Kidney glomerular epithelial cell (primary cell): ENCODE results near the gene ZFYVE9.
"Not testable (repeated sequence)": the region's sequence is repeated elsewhere in the genome, so short reads cannot be mapped to it uniquely, and the experiment has no call there.

ENCODE experiments used
- DNase-seq: peaks from one replicate; lab custom pipeline; 2025; lab: John Stamatoyannopoulos, UW

The ZFYVE9 gene

DNA sequence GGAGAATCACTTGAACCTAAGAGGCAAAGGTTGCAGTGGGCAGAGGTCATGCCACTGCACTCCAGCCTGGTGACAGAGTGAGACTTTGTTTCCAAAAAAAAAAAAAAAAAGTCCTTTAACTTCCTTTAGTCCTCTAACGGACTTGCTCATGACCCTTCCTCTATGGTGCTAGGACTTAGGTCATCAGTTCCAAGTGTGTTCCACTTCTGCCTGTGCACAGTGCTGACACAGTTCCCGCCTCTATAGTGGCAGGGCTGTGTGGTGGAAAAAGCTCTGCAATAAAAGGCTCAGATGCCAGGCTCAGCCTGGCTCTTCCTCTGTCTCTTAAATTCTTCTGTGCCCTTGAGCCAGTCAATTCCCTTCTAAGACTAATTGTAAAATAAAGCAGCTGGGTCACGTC is 202.1 kb downstream of the ZFYVE9 start:
- DNase-seq, result no peak

DNA sequence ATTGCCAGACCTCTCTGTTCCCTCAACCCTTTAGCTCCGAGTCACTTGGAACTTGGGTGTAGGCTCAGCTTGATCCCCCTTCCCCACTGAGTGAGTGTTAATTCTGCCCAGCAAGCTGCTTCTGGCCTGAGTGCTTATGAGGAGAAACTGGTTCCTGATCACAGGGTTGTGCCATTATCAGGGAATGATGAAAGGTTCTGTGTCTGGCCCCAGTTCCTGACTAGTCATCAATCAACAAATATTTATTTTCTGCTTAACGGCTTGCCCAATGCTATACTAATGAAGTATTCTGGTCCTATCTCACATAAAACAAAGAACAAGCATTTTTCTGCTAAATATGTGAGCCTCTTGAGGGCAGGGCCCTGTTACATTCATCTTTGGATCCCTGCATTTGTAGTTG is 203.4 kb downstream of the ZFYVE9 start:
- no peak for DNase-seq

DNA sequence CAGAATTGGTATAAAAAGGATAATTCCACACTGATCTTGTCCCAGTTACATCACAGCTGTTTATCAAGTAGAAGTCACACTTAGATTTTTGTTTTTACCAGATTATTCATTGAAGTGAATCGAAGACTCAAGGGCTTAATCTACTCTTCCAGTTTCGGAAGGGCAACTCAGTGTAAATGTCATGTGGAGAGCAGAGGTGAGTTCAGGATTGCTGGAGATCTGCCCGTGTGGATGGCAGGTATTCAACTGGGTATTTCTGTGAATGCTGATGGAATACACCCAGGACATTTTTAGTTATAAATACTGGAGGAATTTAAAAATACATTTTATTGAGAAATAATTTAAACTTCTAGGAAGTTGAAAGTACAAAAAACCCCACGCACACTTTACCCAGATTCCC is 204.8 kb downstream of the ZFYVE9 start:
- no peak for DNase-seq

DNA sequence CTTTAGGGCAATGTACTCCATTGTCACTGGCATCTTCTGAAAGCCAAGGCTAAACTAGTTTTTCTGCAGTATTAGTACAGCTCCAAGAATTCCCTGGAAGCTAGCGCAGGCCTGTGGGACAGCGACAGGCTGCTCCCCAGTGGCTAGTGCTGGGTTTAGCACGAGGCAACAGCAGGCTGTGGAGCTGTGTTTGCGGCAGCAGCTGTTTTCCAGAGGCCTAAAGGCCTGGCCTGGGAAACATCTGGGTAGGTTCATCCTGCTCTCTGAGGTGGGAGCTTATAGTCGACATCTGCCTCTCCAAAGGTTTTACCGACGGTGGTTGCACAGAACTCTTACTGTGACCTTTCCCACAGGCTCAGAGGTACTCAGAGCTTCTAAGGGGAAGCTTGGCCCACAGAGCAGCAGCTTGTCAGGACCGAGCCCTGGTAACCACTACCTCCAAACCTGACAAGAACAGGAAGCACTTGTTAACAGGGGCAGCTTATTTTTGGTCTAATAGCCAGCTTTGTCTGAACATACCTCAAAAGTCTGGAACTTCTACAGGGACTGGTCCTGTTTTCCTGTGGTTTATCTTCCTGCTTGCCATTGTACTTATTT is 206.9 kb downstream of the ZFYVE9 start:
- DNase-seq, result no peak

DNA sequence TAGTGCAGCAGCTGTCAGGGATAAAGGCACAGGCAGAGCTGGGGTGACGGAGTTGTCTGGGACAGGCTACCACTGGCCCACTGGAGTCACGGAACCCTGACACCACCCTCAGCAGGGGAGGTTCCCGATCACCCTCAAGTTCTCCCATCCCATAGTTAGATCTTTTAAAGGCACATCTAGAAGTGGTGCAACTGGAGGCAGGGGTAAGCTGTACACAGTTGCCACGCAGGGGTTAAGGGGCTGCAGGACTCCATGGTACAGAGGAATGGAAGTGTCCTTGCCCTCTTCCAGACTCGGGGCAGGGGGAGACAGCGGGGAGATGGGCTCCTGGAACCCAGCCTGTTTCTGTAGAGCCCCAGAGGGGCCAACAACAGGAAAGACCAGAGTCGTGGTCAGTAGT is 210.8 kb downstream of the ZFYVE9 start:
- no peak for DNase-seq

DNA sequence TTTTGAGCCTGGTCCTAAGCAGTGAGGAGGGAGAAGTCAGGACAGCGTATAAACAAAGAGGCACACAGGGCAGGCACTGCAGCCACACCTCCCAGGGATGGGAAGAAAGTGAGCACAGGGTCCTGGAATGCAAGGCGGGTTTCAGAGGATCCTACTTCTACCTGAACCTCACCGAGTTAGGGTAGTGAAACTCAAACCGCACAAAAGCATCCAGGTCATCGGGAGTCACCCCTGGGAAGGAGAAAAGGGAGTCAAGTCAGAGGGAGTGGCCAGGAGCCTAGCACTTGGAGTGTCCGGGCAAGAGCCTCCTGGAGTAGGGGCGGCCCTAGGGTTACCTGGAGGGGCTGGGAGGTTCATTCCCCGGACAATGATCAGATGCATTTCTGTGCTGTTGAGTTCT is 213.5 kb downstream of the ZFYVE9 start:
- DNase-seq, result no peak

DNA sequence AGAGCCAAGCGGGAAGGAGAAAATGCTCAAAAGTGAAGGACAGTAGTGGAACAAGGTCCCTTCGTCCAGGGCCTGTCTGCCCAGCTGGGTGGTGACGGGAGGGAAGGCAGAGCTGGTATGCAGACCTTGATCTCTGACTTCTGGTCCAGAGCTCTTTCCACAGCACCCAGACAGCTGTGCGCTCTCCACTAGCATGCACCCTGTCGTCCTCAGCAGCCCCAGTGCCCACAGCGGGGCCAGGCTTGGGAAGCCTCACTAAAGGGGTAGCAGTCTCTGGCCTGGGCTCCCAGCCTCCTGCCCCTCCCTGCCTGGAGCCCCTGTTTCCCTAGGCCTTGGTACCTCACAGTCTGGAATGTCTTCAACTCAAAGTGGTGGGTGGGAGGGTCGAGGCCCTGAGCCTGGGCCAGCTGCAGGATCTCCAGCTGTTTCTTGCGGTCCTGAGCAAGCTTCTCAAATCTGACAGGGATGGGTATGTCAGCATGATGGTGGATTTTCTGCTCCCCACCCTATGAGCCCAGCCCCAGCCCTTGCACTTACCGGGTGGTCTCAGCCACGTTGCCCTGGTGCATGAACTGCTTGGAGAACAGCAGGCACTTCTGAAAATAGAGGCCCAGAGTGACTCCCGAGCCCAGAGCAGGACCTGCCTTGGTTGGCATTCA is 214.1 kb downstream of the ZFYVE9 start:
- no peak for DNase-seq

DNA sequence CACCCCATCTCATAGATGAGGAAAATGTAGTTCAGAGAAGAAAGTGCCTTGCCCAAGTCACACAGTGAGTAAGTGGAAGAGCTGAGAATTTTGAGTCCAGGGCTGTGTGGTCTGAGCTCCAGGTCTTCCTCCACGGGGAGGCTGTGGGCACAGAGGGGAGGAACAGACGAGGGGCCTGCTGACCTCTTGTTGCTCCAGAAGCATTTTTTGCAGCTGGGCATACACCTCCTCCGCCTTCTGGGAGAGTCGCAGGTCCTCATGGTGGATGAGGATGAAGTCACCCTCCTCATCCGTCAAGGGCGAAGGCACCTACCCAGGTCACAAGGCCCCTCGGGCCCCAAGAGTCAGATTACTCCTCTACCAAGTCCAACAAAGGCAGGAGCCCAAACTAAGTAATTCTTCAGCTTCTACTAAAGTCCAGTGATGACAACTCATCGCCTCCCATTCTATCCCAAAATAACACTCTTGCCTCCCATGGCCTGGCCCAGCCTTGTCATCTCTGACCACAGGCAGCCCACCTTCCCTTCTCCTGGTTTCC is 215.0 kb downstream of the ZFYVE9 start:
- DNase-seq, result no peak

DNA sequence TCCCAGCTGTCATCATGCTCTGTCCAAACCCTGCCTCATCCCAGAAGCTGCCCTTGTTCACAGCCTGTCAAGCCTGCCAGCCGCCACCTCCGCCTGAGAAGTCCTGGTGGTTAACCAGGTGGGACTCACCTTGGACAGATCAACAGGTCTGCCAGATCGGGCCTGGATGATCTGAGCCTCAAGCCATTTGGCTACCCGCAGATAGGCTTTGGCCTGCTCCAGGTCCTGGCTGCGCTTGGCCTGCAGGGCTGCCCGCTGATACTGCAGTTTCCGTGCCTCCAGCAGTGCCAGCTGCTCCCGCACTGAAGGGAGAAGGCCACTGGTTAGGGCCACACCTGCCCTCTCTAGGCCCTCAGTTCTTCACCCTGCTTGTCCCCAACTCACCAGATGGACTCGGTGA is 215.5 kb downstream of the ZFYVE9 start:
- DNase-seq, result no peak

DNA sequence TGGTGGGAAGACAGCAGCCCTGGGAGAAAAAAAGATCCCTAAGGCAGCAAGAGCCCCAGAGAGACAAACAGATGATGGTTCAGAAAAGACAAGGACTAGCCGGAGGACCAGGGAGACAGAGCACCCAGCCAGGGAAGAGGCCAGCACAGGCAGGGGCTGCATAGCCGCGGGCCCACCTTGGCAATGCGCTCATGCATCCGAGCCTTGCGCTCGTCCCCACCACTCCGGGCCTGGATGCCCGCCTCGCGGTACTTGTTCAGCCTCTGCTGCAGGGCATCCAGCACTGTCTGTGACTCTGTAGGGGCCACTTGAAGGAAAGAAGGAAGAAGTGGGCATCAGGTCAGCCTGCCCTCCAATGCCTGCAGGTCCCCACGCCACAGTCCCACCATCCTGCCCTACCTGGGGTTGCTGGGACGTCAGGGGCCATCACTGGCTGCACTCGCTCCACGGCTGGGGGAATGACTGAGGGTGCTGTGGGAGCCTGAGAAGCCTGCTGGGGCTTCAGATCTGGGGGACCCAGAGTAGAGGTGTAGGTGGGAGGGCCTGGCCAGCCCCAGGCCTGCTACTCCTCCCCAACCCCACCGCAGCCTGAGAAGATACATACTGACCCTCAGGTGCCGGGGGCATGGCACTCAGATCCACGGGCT is 217.1 kb downstream of the ZFYVE9 start:
- no peak for DNase-seq

DNA sequence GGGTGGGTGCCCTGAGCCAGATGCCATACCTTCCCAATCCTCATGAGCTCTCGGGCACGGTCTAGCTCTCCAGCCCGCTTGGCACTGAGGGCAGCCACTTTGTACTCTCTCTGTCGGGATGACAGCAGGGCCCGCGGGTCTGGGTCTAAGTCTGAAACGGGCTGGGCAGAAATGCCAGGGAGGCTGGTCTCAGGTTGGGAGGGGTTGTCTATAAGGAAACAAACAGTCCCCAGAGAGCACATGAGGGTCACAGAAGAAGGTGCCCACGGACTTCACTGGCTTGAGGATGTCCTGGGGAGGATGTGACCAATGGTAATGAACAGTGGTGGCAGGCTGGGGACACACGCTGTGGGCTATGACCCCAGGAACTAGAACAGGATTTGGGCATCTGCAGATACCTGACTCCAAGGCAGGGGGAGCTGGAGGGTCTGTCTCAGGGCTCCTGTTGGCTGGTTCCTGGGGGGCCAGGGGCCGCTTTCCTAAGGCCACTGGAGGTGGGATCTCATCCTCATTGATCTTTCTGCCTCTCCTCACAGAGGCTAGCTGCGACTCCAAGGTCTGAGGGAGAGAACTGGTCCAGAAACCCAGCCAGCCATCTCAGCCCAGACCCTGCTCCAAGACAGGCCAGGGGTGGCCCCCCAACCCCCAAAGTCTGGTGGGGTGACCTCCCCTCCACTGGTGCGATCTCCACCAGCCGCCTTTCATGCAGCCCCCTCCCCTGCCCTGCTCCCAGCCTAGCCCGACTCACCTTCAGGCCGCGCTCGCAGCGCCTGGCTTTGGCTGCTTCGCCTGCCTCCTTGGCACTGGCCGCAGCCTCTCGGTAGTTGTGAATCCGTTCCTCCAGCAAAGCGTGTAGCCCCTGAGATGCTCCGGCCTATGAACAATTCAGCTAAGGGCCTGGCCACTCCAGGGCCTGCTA is 218.0 kb downstream of the ZFYVE9 start:
- DNase-seq, result no peak

DNA sequence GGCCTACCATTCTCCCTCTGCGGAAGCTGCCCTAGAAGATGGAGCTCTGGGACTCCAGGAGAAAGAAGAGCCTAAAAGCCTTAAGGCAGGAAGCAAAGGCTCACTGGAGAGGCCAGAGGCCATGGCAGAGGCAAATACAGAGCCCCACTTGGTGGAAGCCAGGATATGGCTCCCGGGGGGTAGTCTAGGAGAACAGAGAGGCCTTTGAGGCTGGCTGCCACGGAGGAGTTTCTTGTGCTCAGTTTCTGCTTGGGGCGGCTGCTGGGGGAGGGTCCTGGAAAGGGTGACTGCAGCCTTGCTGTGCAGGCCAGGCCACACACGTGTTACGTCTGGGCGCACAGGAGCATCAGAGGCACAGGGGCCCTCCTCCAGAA is 218.7 kb downstream of the ZFYVE9 start:
- no peak for DNase-seq

DNA sequence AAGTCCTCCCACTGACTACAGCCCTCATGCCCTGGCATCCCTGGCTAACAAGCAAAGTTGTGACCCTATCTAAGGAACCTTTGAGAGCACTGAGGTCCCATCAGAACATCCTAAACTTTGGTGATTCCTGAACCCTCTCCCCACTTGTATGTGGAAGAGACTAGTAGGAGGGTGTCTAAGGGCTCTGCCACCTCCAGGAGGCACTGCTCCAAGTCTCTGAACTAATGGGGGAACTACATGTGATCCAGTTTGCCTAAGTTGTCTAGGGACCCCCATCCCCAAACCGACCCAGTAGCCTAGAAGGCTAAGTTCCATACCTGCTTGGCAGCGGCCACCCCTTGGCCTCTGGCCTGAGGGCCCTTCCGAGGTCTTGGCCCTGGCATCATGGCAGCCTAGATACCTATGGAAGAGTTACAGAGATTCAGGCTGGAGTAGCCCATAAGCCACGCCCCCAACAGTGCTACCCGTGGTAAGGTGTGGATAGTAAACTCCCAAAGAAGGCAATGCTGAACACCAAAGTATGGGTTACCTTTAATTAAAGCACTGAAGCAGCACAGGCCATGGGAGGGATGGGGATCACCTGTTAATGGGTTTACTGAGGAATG is 222.4 kb downstream of the ZFYVE9 start:
- DNase-seq, result no peak

DNA sequence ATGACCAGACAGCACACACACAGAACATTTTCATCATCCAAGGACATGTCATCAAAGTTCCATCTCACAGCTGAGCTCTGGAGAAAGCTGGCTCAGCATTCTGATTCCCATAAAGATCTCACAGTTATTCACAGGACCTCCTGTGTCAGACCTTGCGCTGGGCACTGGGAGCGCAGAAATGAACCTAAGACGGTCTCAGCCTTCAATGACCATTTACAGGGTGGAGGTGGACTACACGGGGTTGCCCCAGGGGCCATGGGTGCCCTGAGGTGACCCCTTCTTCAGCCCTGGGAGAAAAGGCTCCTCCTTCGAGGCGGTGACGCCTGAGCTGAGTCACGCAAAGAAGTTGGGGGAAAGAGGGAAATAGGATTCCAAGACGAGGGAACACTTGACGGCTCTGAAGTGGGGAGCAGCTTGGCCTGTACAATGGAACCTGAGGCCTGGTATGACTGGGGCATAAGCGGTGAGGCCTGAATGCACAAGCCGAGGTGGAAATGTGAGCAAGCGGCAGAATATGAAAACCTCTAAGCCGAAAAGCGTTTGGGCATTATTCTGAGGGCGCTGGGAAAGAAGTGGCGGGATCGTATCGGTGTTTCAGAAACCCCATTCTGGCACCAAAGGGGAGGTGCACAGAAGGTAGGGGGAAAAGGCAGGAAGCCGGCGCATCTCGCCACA is 223.3 kb downstream of the ZFYVE9 start:
- peak; percentile 62 for DNase-seq

DNA sequence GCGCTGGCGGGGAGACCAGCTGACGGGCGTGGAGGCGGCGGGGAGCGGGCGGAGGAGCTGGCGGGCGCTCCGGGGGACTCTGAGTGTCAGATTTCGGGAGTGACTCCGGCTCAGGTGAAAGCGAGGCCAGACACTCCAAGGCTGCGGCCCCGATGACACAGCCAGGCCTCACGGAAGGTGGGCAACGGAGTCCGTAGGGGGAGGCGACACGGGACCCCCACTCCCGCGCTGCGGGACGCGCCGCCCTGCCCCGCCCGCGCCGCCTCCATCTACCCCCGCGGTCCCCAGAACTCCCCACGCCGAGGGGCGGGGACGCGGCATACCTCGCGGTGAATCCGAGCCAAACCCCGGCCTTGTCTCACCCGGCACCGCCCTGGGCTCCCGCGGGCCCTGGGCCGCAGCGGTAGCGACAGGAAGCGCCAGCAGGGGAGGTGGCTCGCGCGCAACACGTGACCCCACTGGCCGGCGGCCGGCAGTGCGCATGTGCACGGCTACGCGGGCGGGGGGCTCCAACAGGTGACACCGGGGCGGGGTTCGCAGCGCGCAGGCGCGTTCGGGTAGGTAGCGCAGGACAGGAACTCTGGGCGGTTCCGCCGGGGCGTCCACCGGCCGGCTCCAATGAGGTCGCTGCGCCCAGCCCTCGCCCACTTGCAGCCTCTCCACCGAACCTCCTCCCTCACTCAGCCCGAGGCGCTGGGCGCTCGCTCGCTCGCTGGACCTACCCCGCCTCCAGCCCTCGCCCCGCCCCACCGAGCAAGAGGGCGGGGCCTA is 224.0 kb downstream of the ZFYVE9 start, which contains the start of gene CC2D1B:
Gene CC2D1B (minus strand): TSS at position 460 of the 771 bp plus-strand sequence. CDS start 1,585 bp downstream, outside the sequence.
- DNase-seq, result peak; percentile 97

DNA sequence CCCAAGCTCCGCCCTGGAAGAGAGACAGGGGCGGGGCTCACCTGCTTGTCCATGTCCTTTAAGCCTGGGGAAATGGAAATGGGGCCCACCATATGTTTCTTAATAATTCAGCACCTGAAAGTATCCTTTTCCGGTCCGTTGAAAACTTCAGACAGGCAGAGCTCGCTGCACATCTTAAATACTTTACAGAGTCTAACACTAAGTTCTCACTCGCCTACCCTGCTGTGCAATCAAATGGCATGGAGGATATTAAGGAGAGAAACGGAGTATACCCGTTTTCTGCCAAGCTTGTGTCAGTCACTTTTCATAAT is 224.6 kb downstream of the ZFYVE9 start:
- DNase-seq, result no peak

DNA sequence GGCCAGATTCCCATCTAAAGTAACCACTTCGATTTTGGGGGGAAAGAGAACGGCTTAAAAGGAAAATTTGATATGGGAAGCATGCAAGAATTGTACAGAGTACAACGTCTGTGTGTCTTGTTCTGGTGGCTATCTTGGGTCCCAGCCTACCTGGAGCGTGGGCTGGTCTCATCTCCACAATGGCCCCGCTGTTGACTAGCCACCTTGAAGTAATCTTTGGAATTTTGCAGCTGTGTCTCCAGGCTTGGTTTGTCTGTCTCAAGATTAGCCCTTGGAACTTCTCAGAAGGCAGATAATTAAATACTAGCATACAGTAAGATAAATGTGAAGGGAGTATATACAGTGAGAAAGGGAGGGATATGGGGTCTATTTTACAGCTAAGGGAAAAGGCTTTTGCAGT is 225.4 kb downstream of the ZFYVE9 start:
- DNase-seq, result no peak

DNA sequence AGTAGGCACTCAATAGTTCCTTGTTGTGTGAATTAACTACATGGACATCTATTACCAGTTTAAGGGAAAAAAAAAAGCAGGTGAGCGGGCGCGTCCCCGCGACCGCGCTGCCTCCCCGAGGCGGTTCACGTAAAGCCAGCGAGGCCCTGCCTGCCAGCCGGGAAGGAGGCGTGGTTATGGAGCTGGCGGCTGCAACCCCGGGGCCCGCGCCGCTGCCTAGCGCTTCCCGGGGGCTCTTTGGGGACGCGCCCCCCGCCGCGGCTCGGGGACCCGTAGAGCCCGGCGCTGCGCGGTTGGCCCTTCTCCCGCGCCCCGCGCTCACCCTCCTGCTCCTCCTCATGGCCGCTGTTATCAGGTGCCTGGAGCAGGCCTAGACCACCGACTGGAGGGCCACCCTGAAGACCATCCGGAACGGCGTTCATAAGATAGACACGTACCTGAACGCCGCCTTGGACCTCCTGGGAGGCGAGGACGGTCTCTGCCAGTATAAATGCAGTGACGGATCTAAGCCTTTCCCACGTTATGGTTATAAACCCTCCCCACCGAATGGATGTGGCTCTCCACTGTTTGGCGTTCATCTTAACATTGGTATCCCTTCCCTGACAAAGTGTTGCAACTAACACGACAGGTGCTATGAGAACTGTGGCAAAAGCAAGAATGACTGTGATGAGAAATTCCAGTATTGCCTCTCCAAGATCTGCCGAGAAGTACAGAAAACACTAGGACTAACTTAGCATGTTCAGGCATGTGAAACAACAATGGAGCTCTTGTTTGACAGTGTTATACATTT is 226.7 kb downstream of the ZFYVE9 start:
- peak; percentile 45 for DNase-seq

DNA sequence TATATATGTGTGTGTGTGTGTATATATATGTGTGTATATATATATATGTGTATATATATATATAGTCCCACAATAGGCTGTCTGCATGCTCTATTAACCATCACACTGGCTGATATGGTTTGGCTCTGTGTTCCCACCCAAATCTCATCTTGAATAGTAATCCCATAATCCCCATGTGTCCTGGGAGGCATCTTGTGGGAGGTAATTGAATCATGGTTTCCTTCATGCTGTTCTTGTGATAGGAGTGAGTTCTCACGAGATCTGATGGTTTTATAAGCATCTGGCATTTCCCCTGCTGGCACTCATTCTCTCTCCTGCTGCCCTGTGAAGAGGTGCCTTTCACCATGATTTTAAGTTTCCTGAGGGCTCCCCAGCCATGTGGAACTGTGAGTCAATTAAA is 228.0 kb downstream of the ZFYVE9 start:
- DNase-seq, result not testable (repeated sequence)

DNA sequence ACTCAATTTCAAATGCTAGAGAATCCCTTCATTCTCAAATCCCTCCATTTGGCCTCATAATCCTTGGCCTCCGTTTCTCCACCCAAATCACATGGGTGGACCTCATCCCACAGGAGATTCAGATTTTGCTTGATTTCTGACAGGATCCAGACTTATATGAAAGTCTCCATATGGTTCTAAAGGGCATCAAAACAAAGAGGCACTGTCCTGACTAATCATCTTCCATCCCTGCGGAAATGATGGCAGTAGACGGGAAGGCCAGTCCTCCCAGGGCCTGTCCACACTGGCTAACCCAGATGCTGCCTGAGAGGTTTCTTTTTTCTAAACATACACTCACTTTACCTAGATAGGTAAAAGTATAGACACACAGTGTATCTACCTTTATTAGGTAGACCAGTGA is 243.5 kb downstream of the ZFYVE9 start:
- DNase-seq, result no peak
